CD4-positive, alpha-beta memory T cell (primary cell): ENCODE results near the gene PLEKHH2. TPM values are rescaled to one million over a fixed set of nuclear protein-coding genes. Genes with fewer than 3 reads are reported as not detected.

ENCODE experiments used
- CTCF ChIA-PET: fragments of 350-600 bp; sonication (Branson Sonifier 250); formaldehyde crosslinking; loops from one replicate; lab custom pipeline; 2021; ENCODE audit warnings: inconsistent platforms; ENCODE audit not compliant: partially characterized antibody; lab: Charles Lee
- POLR2A ChIA-PET: fragments of 350-600 bp; sonication (Branson Sonifier 250); formaldehyde crosslinking; loops from one replicate; lab custom pipeline; 2021; ENCODE audit not compliant: partially characterized antibody; lab: Charles Lee
- DNase-seq, 5 donors: peaks; one replicate each; pipeline versions ENCODE4 v3.0.0 to v3.0.0-alpha.2; 2020 to 2022; ENCODE audit warnings: mixed read lengths in 1 of 5
- H3K27ac ChIP-seq: one replicate; pipeline ENCODE4 v1.7.0; 2013; ENCODE audit warnings: low read depth, low read length
- H3K27me3 ChIP-seq: 2 replicates; pipeline ENCODE4 v1.7.0; 2013; ENCODE audit warnings: mild to moderate bottlenecking, low read length, moderate library complexity; ENCODE audit not compliant: insufficient read depth
- H3K36me3 ChIP-seq: 2 replicates; pipeline ENCODE4 v1.7.0; 2013; ENCODE audit warnings: mild to moderate bottlenecking, low read length, moderate library complexity; ENCODE audit not compliant: insufficient read depth
- H3K4me1 ChIP-seq: 2 replicates; pipeline ENCODE4 v1.7.0; 2013; ENCODE audit warnings: mild to moderate bottlenecking, low read length, moderate library complexity; ENCODE audit not compliant: insufficient read depth
- H3K4me3 ChIP-seq, 2 donors: one replicate each; pipeline ENCODE4 v1.7.0; 2013; ENCODE audit warnings: low read length in 2 of 2, mild to moderate bottlenecking in 1 of 2
- H3K9me3 ChIP-seq, 2 donors: one replicate each; pipeline ENCODE4 v1.7.0; 2013; ENCODE audit warnings: low read length in 2 of 2, control low read depth in 1 of 2; ENCODE audit not compliant: control insufficient read depth in 1 of 2
- H3K27ac Mint-ChIP-seq, 7 donors: one replicate each; pipeline ENCODE4 v1.8.0; 2020 to 2021; ENCODE audit warnings: mixed read lengths in 7 of 7, mild to moderate bottlenecking in 6 of 7, inconsistent platforms in 3 of 7, moderate library complexity in 3 of 7
- H3K27me3 Mint-ChIP-seq, 2 donors: one replicate each; pipeline ENCODE4 v1.8.0; 2020 to 2021; ENCODE audit warnings: mixed read lengths in 2 of 2
- H3K36me3 Mint-ChIP-seq, 2 donors: one replicate each; pipeline ENCODE4 v1.8.0; 2020 to 2021; ENCODE audit warnings: mixed read lengths in 2 of 2, inconsistent platforms in 1 of 2, mild to moderate bottlenecking in 1 of 2
- H3K4me1 Mint-ChIP-seq, 4 donors: one replicate each; pipeline ENCODE4 v1.8.0; 2020 to 2021; ENCODE audit warnings: mixed read lengths in 4 of 4, mild to moderate bottlenecking in 1 of 4
- H3K4me3 Mint-ChIP-seq, 8 donors: one replicate each; pipeline ENCODE4 v1.8.0; 2020 to 2021; ENCODE audit warnings: mixed read lengths in 8 of 8, mild to moderate bottlenecking in 7 of 8, moderate library complexity in 6 of 8, inconsistent platforms in 3 of 8
- H3K9me3 Mint-ChIP-seq, 8 donors: one replicate each; pipeline ENCODE4 v1.8.0; 2020 to 2021; ENCODE audit warnings: mixed read lengths in 8 of 8, mild to moderate bottlenecking in 5 of 8, inconsistent platforms in 3 of 8, moderate library complexity in 1 of 8
- intact Hi-C: fragments of 100-400 bp; cut with micrococcal nuclease; formaldehyde crosslinking; loops from one replicate; pipeline ENCODE4 v1.15.1; 2023
- polyA plus RNA-seq, 2 donors: library from polyadenylated mRNA; unstranded; fragments of 300-500 nt; fragmentation: Illumina TruSeq; gene quantifications; one replicate each; pipeline ENCODE4 v1.2.3, GENCODE V29; 2021
- total RNA-seq, 2 experiments: library from RNA; stranded (reverse); gene quantifications; one replicate each; pipeline ENCODE4 v1.2.3, GENCODE V29; 2021

PLEKHH2 gene
- total and polyA plus RNA-seq, 4 experiments from 2014 or later, result 1.2 TPM; not detected in 2

- intact Hi-C loops, result no loop called here
- H3K27ac Mint-ChIP-seq, result no peak overlapping the region
- no peaks in the 10 kb centered on the region for H3K4me1 ChIP-seq
These were observed 92.6 kb downstream of the PLEKHH2 start for GRCh38 chr2:43729491-43730174.

GRCh38 chr2:43731211-43731610, 94.2 kb downstream of the PLEKHH2 start:
- POLR2A ChIA-PET, result no interaction called here
- CTCF ChIA-PET, result no interaction called here
- no peak overlapping the region for H3K27ac Mint-ChIP-seq

More at GRCh38 chr2:43729491-43730174, 92.6 kb downstream of the PLEKHH2 start:
- Mint-ChIP-seq H3K27me3 (peaks cover 3 to 4% of the 10 kb centered on the region in 2 donors), H3K4me3 (no peak overlapping the region), H3K36me3 (no peaks in the 10 kb centered on the region), H3K4me1 (no peaks in the 10 kb centered on the region), H3K9me3 (no peaks in the 10 kb centered on the region)
- ChIA-PET POLR2A (no interaction called here), CTCF (no interaction called here)
- H3K9me3 ChIP-seq, result no peaks in the 10 kb centered on the region
- H3K27ac ChIP-seq, result no peak overlapping the region
- no peak overlapping the region for H3K4me3 ChIP-seq
- DNase-seq, result no peak
- no peaks in the 10 kb centered on the region for H3K27me3 ChIP-seq
- no peaks in the 10 kb centered on the region for H3K36me3 ChIP-seq

GRCh38 chr2:43736637-43737036, 99.6 kb downstream of the PLEKHH2 start:
- DNase-seq, result no peak
- Histone ChIP-seq H3K27me3 (no peaks in the 10 kb centered on the region), H3K4me1 (no peaks in the 10 kb centered on the region), H3K36me3 (no peaks in the 10 kb centered on the region), H3K4me3 (no peak overlapping the region), H3K9me3 (no peaks in the 10 kb centered on the region), H3K27ac (no peak overlapping the region)
- POLR2A ChIA-PET, result no interaction called here
- Mint-ChIP-seq H3K36me3 (no peaks in the 10 kb centered on the region), H3K4me1 (no peaks in the 10 kb centered on the region), H3K9me3 (no peaks in the 10 kb centered on the region), H3K27ac (peak overlapping the region in 1 of 7 donors; percentile 27), H3K4me3 (no peak overlapping the region), H3K27me3 (peaks cover 3 to 7% of the 10 kb centered on the region in 2 donors)
- intact Hi-C loops, result no loop called here
- CTCF ChIA-PET, result no interaction called here

More at GRCh38 chr2:43731211-43731610, 94.2 kb downstream of the PLEKHH2 start:
- intact Hi-C loops, result no loop called here
- Mint-ChIP-seq H3K36me3 (no peaks in the 10 kb centered on the region), H3K4me3 (no peak overlapping the region), H3K4me1 (no peaks in the 10 kb centered on the region), H3K27me3 (peaks cover 3 to 4% of the 10 kb centered on the region in 2 donors), H3K9me3 (no peaks in the 10 kb centered on the region)
- Histone ChIP-seq H3K27ac (no peak overlapping the region), H3K36me3 (no peaks in the 10 kb centered on the region), H3K4me3 (no peak overlapping the region), H3K4me1 (no peaks in the 10 kb centered on the region), H3K27me3 (no peaks in the 10 kb centered on the region), H3K9me3 (no peaks in the 10 kb centered on the region)
- DNase-seq, result no peak

GRCh38 chr2:43737097-43737854, 100.2 kb downstream of the PLEKHH2 start:
- Histone ChIP-seq H3K27ac (no peak overlapping the region), H3K36me3 (no peaks in the 10 kb centered on the region), H3K4me1 (no peaks in the 10 kb centered on the region), H3K4me3 (no peak overlapping the region), H3K9me3 (no peaks in the 10 kb centered on the region), H3K27me3 (no peaks in the 10 kb centered on the region)
- Mint-ChIP-seq H3K27me3 (peaks cover 3 to 7% of the 10 kb centered on the region in 2 donors), H3K36me3 (no peaks in the 10 kb centered on the region), H3K4me1 (no peaks in the 10 kb centered on the region), H3K4me3 (no peak overlapping the region), H3K27ac (no peak overlapping the region), H3K9me3 (no peaks in the 10 kb centered on the region)
- CTCF ChIA-PET, result no interaction called here
- intact Hi-C loops, result no loop called here
- POLR2A ChIA-PET, result no interaction called here
- no peak for DNase-seq

GRCh38 chr2:43737855-43738254, 100.8 kb downstream of the PLEKHH2 start:
- Histone ChIP-seq H3K27ac (no peak overlapping the region), H3K27me3 (no peaks in the 10 kb centered on the region), H3K9me3 (no peaks in the 10 kb centered on the region), H3K4me1 (no peaks in the 10 kb centered on the region), H3K4me3 (no peak overlapping the region), H3K36me3 (no peaks in the 10 kb centered on the region)
- no peak overlapping the region for H3K4me3 Mint-ChIP-seq
- H3K27ac Mint-ChIP-seq, result no peak overlapping the region
- no peak for DNase-seq
- no peaks in the 10 kb centered on the region for H3K9me3 Mint-ChIP-seq
- H3K27me3 Mint-ChIP-seq, result peaks cover 3 to 4% of the 10 kb centered on the region in 2 donors
- intact Hi-C loops, result no loop called here
- ChIA-PET POLR2A (no interaction called here), CTCF (interaction anchor here (0.9 kb wide), 1 partner anchor 14 kb away, joined by 4 read pairs; no protein-coding TSS in a partner anchor)
- H3K36me3 Mint-ChIP-seq, result no peaks in the 10 kb centered on the region
- H3K4me1 Mint-ChIP-seq, result no peaks in the 10 kb centered on the region

GRCh38 chr2:43738257-43738656, 101.2 kb downstream of the PLEKHH2 start:
- H3K4me1 ChIP-seq, result no peaks in the 10 kb centered on the region
- no peaks in the 10 kb centered on the region for H3K9me3 ChIP-seq
- POLR2A ChIA-PET, result no interaction called here
- no peaks in the 10 kb centered on the region for H3K4me1 Mint-ChIP-seq
- intact Hi-C loops, result no loop called here
- H3K9me3 Mint-ChIP-seq, result no peaks in the 10 kb centered on the region
- CTCF ChIA-PET, result interaction anchor here (0.9 kb wide), 1 partner anchor 13 kb away, joined by 4 read pairs; no protein-coding TSS in a partner anchor
- no peak overlapping the region for H3K27ac Mint-ChIP-seq
- H3K27me3 Mint-ChIP-seq, result peaks cover 3 to 4% of the 10 kb centered on the region in 2 donors
- H3K36me3 Mint-ChIP-seq, result no peaks in the 10 kb centered on the region
- H3K27me3 ChIP-seq, result no peaks in the 10 kb centered on the region
- no peak overlapping the region for H3K4me3 ChIP-seq
- no peak for DNase-seq
- no peak overlapping the region for H3K4me3 Mint-ChIP-seq
- no peak overlapping the region for H3K27ac ChIP-seq
- no peaks in the 10 kb centered on the region for H3K36me3 ChIP-seq

- no peak overlapping the region for H3K4me3 Mint-ChIP-seq
- CTCF ChIA-PET, result no interaction called here
These were observed 106.6 kb downstream of the PLEKHH2 start for GRCh38 chr2:43743706-43744105.

More at GRCh38 chr2:43743706-43744105, 106.6 kb downstream of the PLEKHH2 start:
- Mint-ChIP-seq H3K4me1 (no peaks in the 10 kb centered on the region), H3K9me3 (no peaks in the 10 kb centered on the region), H3K27ac (no peak overlapping the region), H3K36me3 (no peaks in the 10 kb centered on the region), H3K27me3 (peaks cover 2 to 3% of the 10 kb centered on the region in 2 donors)
- intact Hi-C loops, result no loop called here
- no peaks in the 10 kb centered on the region for H3K36me3 ChIP-seq
- H3K27me3 ChIP-seq, result no peaks in the 10 kb centered on the region
- POLR2A ChIA-PET, result no interaction called here
- H3K27ac ChIP-seq, result no peak overlapping the region
- no peak overlapping the region for H3K4me3 ChIP-seq
- no peaks in the 10 kb centered on the region for H3K4me1 ChIP-seq
- no peak for DNase-seq
- no peaks in the 10 kb centered on the region for H3K9me3 ChIP-seq
